ENCODE data around the gene BHLHA15. TPM values are rescaled to one million over a fixed set of nuclear protein-coding genes. Genes with fewer than 3 reads are reported as not detected.
"Not testable (repeated sequence)": the region's sequence is repeated elsewhere in the genome, so short reads cannot be mapped to it uniquely, and the experiment has no call there.

BHLHA15 gene
- total and polyA plus RNA-seq, 10 donors = 0.11 to 40.7 (median 5.2) TPM; not detected in 1

DNA sequence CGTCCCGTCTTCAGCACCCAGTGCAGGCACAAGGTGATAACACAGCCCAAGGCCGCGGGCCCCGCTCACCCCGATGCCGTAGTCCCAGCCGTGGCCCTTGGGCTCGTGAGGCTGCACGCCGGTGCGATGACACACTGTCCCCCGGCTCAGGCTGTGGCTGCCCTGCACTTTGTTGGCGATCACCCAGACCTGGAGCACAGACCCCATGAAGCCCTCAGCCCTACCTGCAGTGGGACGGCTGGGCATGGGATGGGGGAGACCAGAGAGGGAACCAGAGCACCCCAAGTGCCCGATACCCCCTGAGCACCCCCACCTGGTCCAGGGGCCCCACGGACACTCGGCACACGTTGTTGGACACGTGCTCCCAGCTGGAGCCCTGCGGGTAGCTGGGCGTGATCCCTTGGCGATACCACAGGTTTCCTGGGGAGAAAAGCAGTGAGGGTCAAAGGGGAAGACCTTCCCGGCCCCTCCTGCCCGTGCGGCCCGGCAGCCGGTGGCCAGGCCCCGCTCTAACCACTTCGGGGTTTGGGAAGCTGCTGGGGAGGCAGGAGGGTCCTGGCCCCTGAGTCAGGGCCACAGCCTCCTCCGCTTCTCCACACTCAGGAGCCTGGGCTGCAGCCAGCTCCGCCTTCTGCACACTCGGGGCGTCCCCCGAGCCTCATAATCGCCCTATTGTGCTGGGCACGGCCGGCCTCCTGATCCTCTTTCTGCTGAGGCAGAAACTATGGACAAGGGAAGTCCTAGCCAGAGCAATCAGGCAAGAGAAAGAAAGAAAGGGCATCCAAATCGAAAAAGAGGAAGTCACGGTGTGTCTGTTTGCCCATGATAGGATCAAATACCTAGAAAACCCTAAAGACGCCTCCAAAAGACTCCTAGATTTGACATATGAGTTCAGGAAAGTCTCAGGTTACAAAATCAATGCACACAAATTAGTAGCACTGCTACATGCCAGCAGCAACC lies 6.7 kb downstream of the BHLHA15 start:
- H3K27ac ChIP-seq = peak overlapping the region in 2 of 8 donors; percentile 16 to 35
- H3K27me3 ChIP-seq (replicated peaks in 1 of 7) = peaks cover 0 to 12% (median under 1%) of the 10 kb centered on the region in 7 donors
- peak; percentile 78 for DNase-seq
- peaks cover 0 to 76% (median 40%) of the 10 kb centered on the region in 6 donors for H3K36me3 ChIP-seq
- peaks cover 0 to 44% (median 21%) of the 10 kb centered on the region in 6 donors for H3K4me1 ChIP-seq
- 50 to 69% (median 65%) methylated on average over 19 to 41 of the region's 41 CpGs for WGBS, 5 donors
- intact Hi-C loops (cut with DNase I; ENCODE audit: low total_unique reads) = no loop called here
- no peaks in the 10 kb centered on the region for H3K9me3 ChIP-seq
- TF ChIP-seq CTCF (IDR thresholded peaks at IDR 0.05 in 8 of 11, conservative IDR thresholded peaks at IDR 0.05 in 3 of 11) (no peak), POLR2A (IDR thresholded peaks at IDR 0.05) (no peak), POLR2AphosphoS5 (IDR thresholded peaks at IDR 0.05) (no peak)
- no peak overlapping the region for H3K4me3 ChIP-seq

- intact Hi-C loops (cut with DNase I; ENCODE audit: low total_unique reads); H3K9me3 ChIP-seq; H3K27ac ChIP-seq; H3K27me3 ChIP-seq (replicated peaks in 1 of 7); H3K4me3 ChIP-seq: not testable (repeated sequence)
- whole genome bisulfite sequencing, 5 donors = 74 to 93% (median 86%) methylated on average over 6 of the region's 6 CpGs
- H3K36me3 ChIP-seq = peaks cover 0 to 91% (median 50%) of the 10 kb centered on the region in 6 donors
- DNase-seq = peak; percentile 21
- H3K4me1 ChIP-seq = peaks cover 0 to 30% (median 15%) of the 10 kb centered on the region in 6 donors
Observed at GRCh38 chr7:98219382-98219781, 8.1 kb downstream of the BHLHA15 start.

- Histone ChIP-seq H3K9me3 (no peaks in the 10 kb centered on the region), H3K4me1 (peaks cover 0 to 30% (median 13%) of the 10 kb centered on the region in 6 donors), H3K36me3 (peaks cover 0 to 95% (median 57%) of the 10 kb centered on the region in 6 donors), H3K27me3 (replicated peaks in 1 of 7) (no peaks in the 10 kb centered on the region), H3K4me3 (no peak overlapping the region), H3K27ac (no peak overlapping the region)
- intact Hi-C loops (cut with DNase I; ENCODE audit: low total_unique reads) = no loop called here
- WGBS, 5 donors = 96 to 98% (median 97%) methylated on average over 24 to 34 of the region's 34 CpGs
- DNase-seq = peak; percentile 73
- no peak for TF ChIP-seq CTCF (IDR thresholded peaks at IDR 0.05 in 8 of 11, conservative IDR thresholded peaks at IDR 0.05 in 3 of 11)
- no peak for TF ChIP-seq POLR2A (IDR thresholded peaks at IDR 0.05)
- no peak for TF ChIP-seq POLR2AphosphoS5 (IDR thresholded peaks at IDR 0.05)
Observed at GRCh38 chr7:98221611-98222532, 10.6 kb downstream of the BHLHA15 start.

- intact Hi-C loops (cut with DNase I; ENCODE audit: low total_unique reads) = no loop called here
- Histone ChIP-seq H3K4me1 (peaks cover 0 to 28% (median 12%) of the 10 kb centered on the region in 6 donors), H3K27me3 (replicated peaks in 1 of 7) (no peaks in the 10 kb centered on the region), H3K27ac (no peak overlapping the region), H3K4me3 (no peak overlapping the region), H3K9me3 (no peaks in the 10 kb centered on the region), H3K36me3 (peaks cover 0 to 95% (median 54%) of the 10 kb centered on the region in 6 donors)
- TF ChIP-seq CTCF (IDR thresholded peaks at IDR 0.05 in 8 of 11, conservative IDR thresholded peaks at IDR 0.05 in 3 of 11) (no peak), POLR2AphosphoS5 (IDR thresholded peaks at IDR 0.05) (no peak), POLR2A (IDR thresholded peaks at IDR 0.05) (no peak)
- DNase-seq = peak; percentile 71
- 94 to 96% (median 95%) methylated on average over 6 to 30 of the region's 30 CpGs for WGBS, 5 donors
Observed at GRCh38 chr7:98222533-98223195, 11.4 kb downstream of the BHLHA15 start.

Data from spleen (tissue), 11 donors.